IMR-90 (cell line): ENCODE measurements around the gene KIAA1328. TPM values are rescaled to one million over a fixed set of nuclear protein-coding genes. Genes with fewer than 3 reads are reported as not detected.

Experiments
- ATAC-seq: fragments of 200-7000 bp; cut with Tn5 transposase; 2 replicates; pipeline ENCODE4 v1.9.1; 2020; ENCODE audit warnings: low read depth, mild to moderate bottlenecking, moderate library complexity
- BruUV-seq: library from RNA; stranded (reverse); fragments of 400-500 nt; replicated peaks from 2 replicates; lab custom pipeline; 2021; lab: Mats Ljungman, UMichigan
- CTCF ChIA-PET: fragments of 300-600 bp; formaldehyde crosslinking; extraction: SDS; loops from one replicate; lab custom pipeline; 2021; ENCODE audit warnings: antibody characterized with exemption; lab: Yijun Ruan, JAX
- POLR2A ChIA-PET: fragments of 300-600 bp; sonication (Branson Sonifier 250); formaldehyde crosslinking; loops from one replicate; lab custom pipeline; 2022; ENCODE audit warnings: antibody characterized with exemption; ENCODE audit not compliant: unreplicated experiment; lab: Charles Lee
- DNase-seq: peaks from one replicate; pipeline ENCODE4 v3.0.0; 2013
- H2AFZ ChIP-seq: replicated peaks from 2 replicates; pipeline ENCODE3; 2013; ENCODE audit warnings: low read length, mild to moderate bottlenecking; ENCODE audit not compliant: poor library complexity
- H2AK5ac ChIP-seq: 2 replicates; pipeline ENCODE4 v1.6.1; 2013; ENCODE audit warnings: low read depth, low read length, inconsistent platforms
- H2AK9ac ChIP-seq: replicated peaks from 2 replicates; pipeline ENCODE3; 2013; ENCODE audit warnings: mild to moderate bottlenecking, low read depth, low read length, moderate library complexity; ENCODE audit not compliant: poor library complexity
- H2BK120ac ChIP-seq: 2 replicates; pipeline ENCODE4 v1.6.1; 2013; ENCODE audit warnings: low read depth, low read length, inconsistent platforms
- H2BK15ac ChIP-seq: 3 replicates; pipeline ENCODE4 v1.6.1; 2013; ENCODE audit warnings: low read depth, low read length, inconsistent platforms
- H2BK20ac ChIP-seq: 2 replicates; pipeline ENCODE4 v1.6.1; 2013; ENCODE audit warnings: low read depth, mild to moderate bottlenecking, inconsistent platforms, low read length, moderate library complexity
- H2BK5ac ChIP-seq: 2 replicates; pipeline ENCODE4 v1.6.1; 2013; ENCODE audit warnings: mild to moderate bottlenecking, low read depth, low read length, inconsistent platforms; ENCODE audit not compliant: poor library complexity, severe bottlenecking
- H3K14ac ChIP-seq: replicated peaks from 2 replicates; pipeline ENCODE4 v1.6.1; 2013; ENCODE audit warnings: low read depth, low read length, inconsistent platforms
- H3K18ac ChIP-seq: 2 replicates; pipeline ENCODE4 v1.6.1; 2013; ENCODE audit warnings: low read depth, low read length, control low read depth
- H3K23ac ChIP-seq: 2 replicates; pipeline ENCODE4 v1.6.1; 2013; ENCODE audit warnings: low read depth, low read length, inconsistent platforms
- H3K27ac ChIP-seq: 2 replicates; pipeline ENCODE4 v1.5.1; 2013; ENCODE audit warnings: mild to moderate bottlenecking, control low read depth, low read length; ENCODE audit not compliant: insufficient read depth
- H3K27me3 ChIP-seq: 2 replicates; pipeline ENCODE4 v1.6.1; 2013; ENCODE audit warnings: low read length; ENCODE audit not compliant: control insufficient read depth, insufficient read depth
- H3K36me3 ChIP-seq: 2 replicates; pipeline ENCODE4 v1.6.1; 2013; ENCODE audit warnings: low read length, mixed read lengths; ENCODE audit not compliant: control insufficient read depth, insufficient read depth
- H3K4ac ChIP-seq: 2 replicates; pipeline ENCODE4 v1.6.1; 2013; ENCODE audit warnings: low read depth, low read length, inconsistent platforms
- H3K4me1 ChIP-seq: 2 replicates; pipeline ENCODE4 v1.6.1; 2013; ENCODE audit warnings: low read length, mixed read lengths; ENCODE audit not compliant: control insufficient read depth, insufficient read depth
- H3K4me2 ChIP-seq: 2 replicates; pipeline ENCODE4 v1.6.1; 2013; ENCODE audit warnings: low read depth, mild to moderate bottlenecking, control low read depth, low read length, moderate library complexity
- H3K4me3 ChIP-seq: 2 replicates; pipeline ENCODE4 v1.5.1; 2013; ENCODE audit warnings: low read depth, mild to moderate bottlenecking, control low read depth, low read length, moderate library complexity; ENCODE audit not compliant: insufficient read depth
- H3K56ac ChIP-seq: 2 replicates; pipeline ENCODE4 v1.6.1; 2013; ENCODE audit warnings: low read length, inconsistent platforms; ENCODE audit not compliant: insufficient read depth; ENCODE audit errors: extremely low read depth
- H3K79me1 ChIP-seq, 2 experiments: 2 replicates each; pipeline ENCODE4 v1.6.1; 2013; ENCODE audit warnings: low read length in 2 of 2, inconsistent platforms in 1 of 2, low read depth in 1 of 2
- H3K9ac ChIP-seq: 2 replicates; pipeline ENCODE4 v1.6.1; 2013; ENCODE audit warnings: low read depth, low read length, control low read depth
- H3K9me1 ChIP-seq: 2 replicates; pipeline ENCODE4 v1.6.1; 2013; ENCODE audit warnings: low read length, inconsistent platforms; ENCODE audit not compliant: insufficient read depth
- H3K9me3 ChIP-seq: 2 replicates; pipeline ENCODE4 v1.6.1; 2013; ENCODE audit warnings: low read length; ENCODE audit not compliant: control insufficient read depth, insufficient read depth
- H4K20me1 ChIP-seq: 2 replicates; pipeline ENCODE4 v1.6.1; 2013; ENCODE audit warnings: low read length, inconsistent platforms; ENCODE audit not compliant: insufficient read depth
- H4K5ac ChIP-seq: 2 replicates; pipeline ENCODE4 v1.6.1; 2013; ENCODE audit warnings: mild to moderate bottlenecking, low read depth, low read length, control low read depth
- H4K8ac ChIP-seq, 2 experiments: 2 replicates each; pipeline ENCODE4 v1.6.1; 2013; ENCODE audit warnings: low read depth in 2 of 2, low read length in 2 of 2, control low read depth in 1 of 2, inconsistent platforms in 1 of 2
- H4K91ac ChIP-seq: 2 replicates; pipeline ENCODE4 v1.6.1; 2013; ENCODE audit warnings: low read depth, low read length, inconsistent platforms; ENCODE audit not compliant: insufficient read depth
- BHLHE40 ChIP-seq: fragments of 150-350 bp; IDR thresholded peaks from 2 replicates; pipeline ENCODE4 v1.6.1; 2016; ENCODE audit warnings: mild to moderate bottlenecking, low read depth, low read length
- CEBPB ChIP-seq: IDR thresholded peaks from 2 replicates; pipeline ENCODE4 v1.6.1; 2012; ENCODE audit warnings: low read depth, low read length, improper control_type of control experiment
- CHD1 ChIP-seq: IDR thresholded peaks from 2 replicates; pipeline ENCODE4 v1.6.1; 2012; ENCODE audit warnings: low read depth, low read length, improper control_type of control experiment
- CTCF ChIP-seq: conservative IDR thresholded peaks from 2 replicates; pipeline ENCODE4 v1.5.1; 2012; ENCODE audit warnings: mild to moderate bottlenecking, low read depth, low read length, improper control_type of control experiment
- FOS ChIP-seq: fragments of 150-350 bp; IDR thresholded peaks from 2 replicates; pipeline ENCODE4 v1.6.1; 2016; ENCODE audit warnings: low read depth, low read length
- MAFK ChIP-seq: IDR thresholded peaks from 2 replicates; pipeline ENCODE4 v1.6.1; 2012; ENCODE audit warnings: low read depth, low read length, improper control_type of control experiment
- MAZ ChIP-seq: IDR thresholded peaks from 2 replicates; pipeline ENCODE4 v1.6.1; 2012; ENCODE audit warnings: low read depth, mild to moderate bottlenecking, low read length, improper control_type of control experiment, moderate library complexity, borderline replicate concordance
- NFE2L2 ChIP-seq: fragments of 150-350 bp; IDR thresholded peaks from 2 replicates; pipeline ENCODE4 v1.6.1; 2016; ENCODE audit warnings: low read depth, mild to moderate bottlenecking, low read length
- POLR2A ChIP-seq: IDR thresholded peaks from 2 replicates; pipeline ENCODE4 v1.6.1; 2012; ENCODE audit warnings: mild to moderate bottlenecking, low read depth, low read length
- RAD21 ChIP-seq: IDR thresholded peaks from 2 replicates; pipeline ENCODE4 v1.6.1; 2012; ENCODE audit warnings: low read length, improper control_type of control experiment
- RCOR1 ChIP-seq: IDR thresholded peaks from 2 replicates; pipeline ENCODE4 v1.6.1; 2012; ENCODE audit warnings: mild to moderate bottlenecking, low read length, improper control_type of control experiment; ENCODE audit not compliant: insufficient replicate concordance
- RFX5 ChIP-seq: IDR thresholded peaks from 2 replicates; pipeline ENCODE4 v1.8.0; 2012; ENCODE audit warnings: low read depth, mild to moderate bottlenecking, low read length, moderate library complexity
- SMC3 ChIP-seq: fragments of 150-350 bp; IDR thresholded peaks from 2 replicates; pipeline ENCODE4 v1.6.1; 2016; ENCODE audit warnings: low read depth, mild to moderate bottlenecking, antibody characterized with exemption, low read length, moderate library complexity
- USF2 ChIP-seq: fragments of 150-350 bp; IDR thresholded peaks from 2 replicates; pipeline ENCODE4 v1.6.1; 2017; ENCODE audit warnings: mild to moderate bottlenecking, antibody characterized with exemption, low read length, low read depth
- WGBS, 2 experiments: methylation state at CpG; one replicate each; pipeline versions ENCODE4 v1.1.5 to v1.1.7; 2013; ENCODE audit warnings: missing lambda C conversion rate in 2 of 2; ENCODE audit not compliant: insufficient read length in 1 of 2; ENCODE audit errors: extremely low coverage in 2 of 2; 5-methylcytosine and 5-hydroxymethylcytosine counted together
- dilution Hi-C: fragments of 300-500 bp; cut with HindIII; formaldehyde crosslinking; loops from one replicate; pipeline ENCODE4 v1.14.3; 2018; ENCODE audit warnings: low sequenced_read_pairs; ENCODE audit not compliant: unreplicated experiment
- in situ Hi-C: fragments of 300-500 bp; cut with MboI; formaldehyde crosslinking; loops from 3 replicates; pipeline ENCODE4 v1.14.3; 2019; ENCODE audit warnings: low sequenced_read_pairs, inconsistent platforms, mixed read lengths
- intact Hi-C: fragments of 100-400 bp; cut with micrococcal nuclease; formaldehyde crosslinking; loops from 2 replicates; pipeline ENCODE4 v1.10.0; 2022
- polyA plus RNA-seq, 3 experiments: library from polyadenylated mRNA; depleted of rRNA; stranded (reverse); fragments of >200 nt; gene quantifications; 2 replicates each; pipeline ENCODE4 v1.2.3, GENCODE V29; 2012; ENCODE audit warnings: low replicate concordance in 1 of 3
- total RNA-seq: library from RNA; depleted of rRNA; stranded (reverse); fragments of >200 nt; gene quantifications from 2 replicates; pipeline ENCODE4 v1.2.3, GENCODE V29; 2012
- TF ChIP-seq, protein P1 (sequence below): fragments of 150-350 bp; IDR thresholded peaks from 2 replicates; pipeline ENCODE4 v1.6.1; 2016; ENCODE audit warnings: low read depth, mild to moderate bottlenecking, low read length, moderate library complexity, borderline replicate concordance

KIAA1328 gene
- total and polyA plus RNA-seq, 2 of the 4 experiments (the other 2 are of a cell fraction), result 2.4 to 7.0 TPM

- Histone ChIP-seq H3K27me3 (no peaks in the 10 kb centered on the region), H3K79me1 (no peaks in the 10 kb centered on the region), H3K27ac (no peak overlapping the region), H3K23ac (no peak overlapping the region), H4K8ac (no peak overlapping the region), H2BK5ac (no peak overlapping the region), H2BK20ac (no peak overlapping the region), H4K5ac (no peak overlapping the region), H3K4me2 (no peak overlapping the region), H3K4me3 (no peak overlapping the region), H2BK120ac (no peak overlapping the region), H3K9me1 (no peaks in the 10 kb centered on the region), H3K14ac (no peak overlapping the region), H3K4ac (no peak overlapping the region), H4K20me1 (no peaks in the 10 kb centered on the region), H2AK9ac (no peak overlapping the region), H3K18ac (no peak overlapping the region), H2BK15ac (no peak overlapping the region), H3K9me3 (no peaks in the 10 kb centered on the region), H2AFZ (no peak overlapping the region), H3K9ac (no peak overlapping the region), H3K4me1 (peaks cover 4% of the 10 kb centered on the region; the same call in 1 of the 2 replicates), H3K56ac (no peak overlapping the region), H4K91ac (no peak overlapping the region), H2AK5ac (no peak overlapping the region), H3K36me3 (no peaks in the 10 kb centered on the region)
- BruUV-seq, result no TSS peak
- intact Hi-C loops, result no loop called here
- no CpG with 5 or more reads among the region's 1 CpG for WGBS, 2 experiments
- POLR2A ChIA-PET, result no interaction called here
- ATAC-seq (no peak), DNase-seq (no peak)
- dilution Hi-C loops, result no loop called here
- in situ Hi-C loops, result no loop called here
- TF ChIP-seq CTCF, result no peak
- TF ChIP-seq, protein P1, sequence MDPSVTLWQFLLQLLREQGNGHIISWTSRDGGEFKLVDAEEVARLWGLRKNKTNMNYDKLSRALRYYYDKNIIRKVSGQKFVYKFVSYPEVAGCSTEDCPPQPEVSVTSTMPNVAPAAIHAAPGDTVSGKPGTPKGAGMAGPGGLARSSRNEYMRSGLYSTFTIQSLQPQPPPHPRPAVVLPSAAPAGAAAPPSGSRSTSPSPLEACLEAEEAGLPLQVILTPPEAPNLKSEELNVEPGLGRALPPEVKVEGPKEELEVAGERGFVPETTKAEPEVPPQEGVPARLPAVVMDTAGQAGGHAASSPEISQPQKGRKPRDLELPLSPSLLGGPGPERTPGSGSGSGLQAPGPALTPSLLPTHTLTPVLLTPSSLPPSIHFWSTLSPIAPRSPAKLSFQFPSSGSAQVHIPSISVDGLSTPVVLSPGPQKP, result no peak
- no peak for TF ChIP-seq BHLHE40
- TF ChIP-seq POLR2A, result no peak
- no peak for TF ChIP-seq CHD1
- no peak for TF ChIP-seq MAFK
- TF ChIP-seq FOS, result no peak
- no peak for TF ChIP-seq MAZ
- no peak for TF ChIP-seq RAD21
- no peak for TF ChIP-seq NFE2L2
- no peak for TF ChIP-seq CEBPB
- no peak for TF ChIP-seq USF2
- TF ChIP-seq RCOR1, result no peak
- TF ChIP-seq RFX5, result no peak
- no peak for TF ChIP-seq SMC3
- CTCF ChIA-PET, result no interaction called here
Measured at GRCh38 chr18:36897253-36897652, 68.3 kb downstream of the KIAA1328 start.
